ENCODE measurements around the gene MGME1.

- no peak for TF ChIP-seq CTCF (CRISPR knock-in tag; IDR thresholded peaks at IDR 0.05)
- TF ChIP-seq DRAP1 (CRISPR knock-in tag; IDR thresholded peaks at IDR 0.05): 0 out of 2 replicates have a peak, but pooled peaks have one; percentile 11
- no peak for TF ChIP-seq BRF2 (CRISPR knock-in tag; IDR thresholded peaks at IDR 0.05)
- no peak for TF ChIP-seq NPAS2 (CRISPR knock-in tag; IDR thresholded peaks at IDR 0.05; ENCODE audit: borderline replicate concordance)
- no peak for TF ChIP-seq SIN3A (IDR thresholded peaks at IDR 0.05; ENCODE audit: borderline replicate concordance, low read depth, low read length)
- TF ChIP-seq SATB2 (CRISPR knock-in tag; IDR thresholded peaks at IDR 0.05): no peak
- no peak for TF ChIP-seq STAT6 (CRISPR knock-in tag; IDR thresholded peaks at IDR 0.05; ENCODE audit: borderline replicate concordance)
- TF ChIP-seq TCF7L2 (IDR thresholded peaks at IDR 0.05; ENCODE audit: low read depth, low read length): no peak
- no peak for TF ChIP-seq ATF1 (CRISPR knock-in tag; IDR thresholded peaks at IDR 0.05)
- TF ChIP-seq HNRNPL (IDR thresholded peaks at IDR 0.05; ENCODE audit: low read depth, low read length): no peak
- TF ChIP-seq KLF9 (CRISPR knock-in tag; IDR thresholded peaks at IDR 0.05; ENCODE audit: low read depth): no peak
- TF ChIP-seq ZNF138 (CRISPR knock-in tag; IDR thresholded peaks at IDR 0.05; ENCODE audit: low read depth): no peak
- TF ChIP-seq KDM4B (CRISPR knock-in tag; IDR thresholded peaks at IDR 0.05): no peak
- 0 out of 2 replicates have a peak, but pooled peaks have one; percentile 32 for TF ChIP-seq GATAD2A (CRISPR knock-in tag; IDR thresholded peaks at IDR 0.05)
Measured at GRCh38 chr20:17925141-17925939, 43.5 kb upstream of the MGME1 start.

All from HepG2 (cell line).